Loucy (cell line): ENCODE measurements around the gene TRIOBP.

Experiments used
- CTCF ChIP-seq: fragments of 200-600 bp; sonication (generic); conservative IDR thresholded peaks from 2 replicates; pipeline ENCODE4 v1.5.1; 2014; ENCODE audit warnings: mild to moderate bottlenecking, antibody characterized with exemption, low read length
- EZH2phosphoT487 ChIP-seq: fragments of 200-600 bp; IDR thresholded peaks from 2 replicates; pipeline ENCODE4 v1.6.1; 2018; ENCODE audit warnings: antibody characterized with exemption, mild to moderate bottlenecking, moderate library complexity, borderline replicate concordance

DNA sequence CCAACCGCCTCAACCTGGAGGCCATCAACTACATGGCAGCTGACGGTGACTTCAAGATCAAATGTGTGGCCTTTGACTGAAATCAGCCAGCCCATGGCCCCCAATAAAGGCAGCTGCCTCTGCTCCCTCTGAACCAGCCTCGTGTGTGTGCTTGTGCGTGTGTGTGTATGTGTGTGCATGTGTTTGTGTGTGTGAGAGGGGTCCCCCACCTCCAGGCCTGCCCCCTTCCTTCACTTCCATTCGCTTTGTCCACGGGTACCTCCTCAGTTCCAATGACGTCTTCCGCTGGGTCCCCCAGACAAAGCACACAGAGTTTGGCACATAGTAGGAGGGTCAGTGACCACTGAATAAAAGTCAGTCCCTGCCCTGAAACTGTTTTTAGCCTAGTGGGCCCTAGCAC, 17.2 kb upstream of the TRIOBP start:
- TF ChIP-seq CTCF (no peak), EZH2phosphoT487 (no peak)
